ENCODE data around the gene C17orf107.

The C17orf107 gene

DNA sequence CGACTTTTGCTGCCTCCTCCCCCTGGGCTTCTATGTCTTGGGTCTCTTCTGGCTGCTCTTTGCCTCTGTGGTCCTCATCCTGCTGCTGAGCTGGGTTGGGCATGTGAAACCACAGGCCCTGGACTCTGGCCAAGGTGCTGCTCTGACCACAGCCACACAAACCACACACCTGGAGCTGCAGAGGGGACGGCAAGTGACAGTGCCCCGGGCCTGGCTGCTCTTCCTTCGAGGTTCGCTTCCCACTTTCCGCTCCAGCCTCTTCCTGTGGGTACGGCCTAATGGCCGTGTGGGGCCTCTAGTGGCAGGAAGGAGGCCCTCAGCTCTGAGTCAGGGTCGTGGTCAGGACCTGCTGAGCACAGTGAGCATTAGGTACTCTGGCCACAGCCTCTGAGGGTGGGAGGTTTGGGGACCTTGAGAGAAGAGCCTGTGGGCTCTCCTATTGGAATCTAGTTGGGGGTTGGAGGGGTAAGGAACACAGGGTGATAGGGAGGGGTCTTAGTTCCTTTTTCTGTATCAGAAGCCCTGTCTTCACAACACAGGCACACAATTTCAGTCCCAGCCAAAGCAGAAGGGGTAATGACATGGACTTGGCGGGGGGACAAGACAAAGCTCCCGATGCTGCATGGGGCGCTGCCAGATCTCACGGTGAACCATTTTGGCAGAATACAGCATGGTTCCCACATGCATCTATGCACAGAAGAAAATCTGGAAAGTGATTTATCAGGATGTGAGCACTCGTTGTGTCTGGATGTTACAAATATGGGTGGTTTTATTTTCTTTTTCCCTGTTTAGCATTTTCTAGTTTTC lies 35.0 kb downstream of the C17orf107 start:
- peak overlapping the region; percentile 63 for H3K18ac ChIP-seq (ENCODE audit: low read length)
- no peaks in the 10 kb centered on the region for H3K9me3 ChIP-seq (replicated peaks in 1 of 2; ENCODE audit: control insufficient read depth in 2 of 2, insufficient read depth in 1 of 2, low read depth in 1 of 2, low read length in 2 of 2)
- no peaks in the 10 kb centered on the region for H3K27me3 ChIP-seq (ENCODE audit: control insufficient read depth in 3 of 3, insufficient read depth in 3 of 3, low read depth in 1 of 3, low read length in 3 of 3)
- H3K36me3 ChIP-seq (replicated peaks in 1 of 2; ENCODE audit: control insufficient read depth in 2 of 2, insufficient read depth in 2 of 2, low read length in 2 of 2): peaks cover 18 to 34% of the 10 kb centered on the region in 2 donors
- no peak overlapping the region for H2AK5ac ChIP-seq (ENCODE audit: low read depth, low read length)
- peaks cover 12% of the 10 kb centered on the region for H3K79me1 ChIP-seq (ENCODE audit: low read depth, low read length)
- H3K14ac ChIP-seq (ENCODE audit: low read length): no peak overlapping the region
- H2BK120ac ChIP-seq (ENCODE audit: low read depth, low read length): no peak overlapping the region
- H2BK5ac ChIP-seq (ENCODE audit: low read length): no peak overlapping the region
- no peak overlapping the region for H3K4ac ChIP-seq (ENCODE audit: low read length)
- no peak overlapping the region for H4K91ac ChIP-seq (ENCODE audit: low read depth, low read length, poor library complexity)
- H3K4me3 ChIP-seq (ENCODE audit: low read length in 2 of 2): no peak overlapping the region
- DNase-seq (ENCODE audit: low spot score): no peak
- H4K8ac ChIP-seq (ENCODE audit: low read depth, low read length): no peak overlapping the region
- WGBS, 2 donors (ENCODE audit: extremely low coverage in 2 of 2, insufficient read length in 2 of 2, insufficient replicate concordance in 1 of 2): no CpG with 5 or more reads among the region's 14 CpGs
- H3K9ac ChIP-seq (ENCODE audit: low read depth, low read length, poor library complexity): no peak overlapping the region
- no peak overlapping the region for H3K23ac ChIP-seq (ENCODE audit: low read depth, low read length, poor library complexity)
- no peak overlapping the region for H2BK15ac ChIP-seq (ENCODE audit: low read length)
- H3K4me1 ChIP-seq (ENCODE audit: control insufficient read depth in 2 of 2, insufficient read depth in 1 of 2, low read depth in 1 of 2, low read length in 2 of 2): peaks cover 8% of the 10 kb centered on the region in 2 donors
- no peak overlapping the region for H2BK12ac ChIP-seq (ENCODE audit: low read length)
- no peak overlapping the region for H3K27ac ChIP-seq (replicated peaks; ENCODE audit: low read length)
- no peak overlapping the region for H2AFZ ChIP-seq (ENCODE audit: low read length)
- no peak overlapping the region for H3K4me2 ChIP-seq (ENCODE audit: insufficient read depth, low read length, poor library complexity, severe bottlenecking)

DNA sequence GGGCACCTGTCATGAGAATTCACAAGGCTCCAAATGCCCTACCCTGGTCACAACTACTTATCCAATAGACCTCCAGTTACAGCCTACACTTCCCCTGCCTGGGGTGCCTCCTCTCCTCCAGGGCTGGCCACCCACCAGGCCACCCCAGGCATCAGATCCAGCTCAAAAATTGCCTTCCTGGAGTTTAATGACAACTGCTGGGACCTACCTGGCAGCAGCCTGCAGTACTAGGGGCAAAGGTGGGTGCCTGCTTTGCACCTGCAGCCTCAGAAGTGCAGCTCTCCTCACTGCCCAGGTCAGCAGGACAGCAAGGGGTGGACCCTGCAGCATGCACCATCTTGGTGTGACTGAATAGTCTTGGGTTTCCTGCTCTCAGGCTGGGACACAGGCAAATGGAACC lies 36.3 kb downstream of the C17orf107 start:
- Histone ChIP-seq H4K91ac (ENCODE audit: low read depth, low read length, poor library complexity) (no peak overlapping the region), H2AK5ac (ENCODE audit: low read depth, low read length) (no peak overlapping the region), H3K23ac (ENCODE audit: low read depth, low read length, poor library complexity) (no peak overlapping the region), H2BK15ac (ENCODE audit: low read length) (no peak overlapping the region), H2BK5ac (ENCODE audit: low read length) (no peak overlapping the region), H4K8ac (ENCODE audit: low read depth, low read length) (no peak overlapping the region), H3K4ac (ENCODE audit: low read length) (no peak overlapping the region), H3K27me3 (ENCODE audit: control insufficient read depth in 3 of 3, insufficient read depth in 3 of 3, low read depth in 1 of 3, low read length in 3 of 3) (no peaks in the 10 kb centered on the region), H3K18ac (ENCODE audit: low read length) (no peak overlapping the region), H3K9me3 (replicated peaks in 1 of 2; ENCODE audit: control insufficient read depth in 2 of 2, insufficient read depth in 1 of 2, low read depth in 1 of 2, low read length in 2 of 2) (no peaks in the 10 kb centered on the region), H3K4me3 (ENCODE audit: low read length in 2 of 2) (no peak overlapping the region), H3K36me3 (replicated peaks in 1 of 2; ENCODE audit: control insufficient read depth in 2 of 2, insufficient read depth in 2 of 2, low read length in 2 of 2) (peaks cover 18 to 34% of the 10 kb centered on the region in 2 donors), H3K9ac (ENCODE audit: low read depth, low read length, poor library complexity) (peak overlapping the region; percentile 61), H2AFZ (ENCODE audit: low read length) (no peak overlapping the region), H2BK12ac (ENCODE audit: low read length) (no peak overlapping the region), H2BK120ac (ENCODE audit: low read depth, low read length) (no peak overlapping the region), H3K4me1 (ENCODE audit: control insufficient read depth in 2 of 2, insufficient read depth in 1 of 2, low read depth in 1 of 2, low read length in 2 of 2) (peaks cover 8% of the 10 kb centered on the region in 2 donors), H3K4me2 (ENCODE audit: insufficient read depth, low read length, poor library complexity, severe bottlenecking) (no peak overlapping the region), H3K14ac (ENCODE audit: low read length) (no peak overlapping the region), H3K27ac (replicated peaks; ENCODE audit: low read length) (no peak overlapping the region), H3K79me1 (ENCODE audit: low read depth, low read length) (peaks cover 14% of the 10 kb centered on the region)
- no peak for DNase-seq (ENCODE audit: low spot score)

- Histone ChIP-seq H3K79me1 (ENCODE audit: low read depth, low read length) (peaks cover 17% of the 10 kb centered on the region), H3K4me3 (ENCODE audit: low read length in 2 of 2) (no peak overlapping the region), H4K91ac (ENCODE audit: low read depth, low read length, poor library complexity) (no peak overlapping the region), H2BK120ac (ENCODE audit: low read depth, low read length) (no peak overlapping the region), H3K36me3 (replicated peaks in 1 of 2; ENCODE audit: control insufficient read depth in 2 of 2, insufficient read depth in 2 of 2, low read length in 2 of 2) (peaks cover 18 to 34% of the 10 kb centered on the region in 2 donors), H4K8ac (ENCODE audit: low read depth, low read length) (no peak overlapping the region), H3K27me3 (ENCODE audit: control insufficient read depth in 3 of 3, insufficient read depth in 3 of 3, low read depth in 1 of 3, low read length in 3 of 3) (no peaks in the 10 kb centered on the region), H2AFZ (ENCODE audit: low read length) (no peak overlapping the region), H2BK15ac (ENCODE audit: low read length) (no peak overlapping the region), H3K23ac (ENCODE audit: low read depth, low read length, poor library complexity) (no peak overlapping the region), H3K27ac (replicated peaks; ENCODE audit: low read length) (no peak overlapping the region), H3K18ac (ENCODE audit: low read length) (no peak overlapping the region), H3K9me3 (replicated peaks in 1 of 2; ENCODE audit: control insufficient read depth in 2 of 2, insufficient read depth in 1 of 2, low read depth in 1 of 2, low read length in 2 of 2) (no peaks in the 10 kb centered on the region), H2AK5ac (ENCODE audit: low read depth, low read length) (no peak overlapping the region), H3K9ac (ENCODE audit: low read depth, low read length, poor library complexity) (no peak overlapping the region), H3K4ac (ENCODE audit: low read length) (no peak overlapping the region), H2BK5ac (ENCODE audit: low read length) (no peak overlapping the region), H3K4me2 (ENCODE audit: insufficient read depth, low read length, poor library complexity, severe bottlenecking) (no peak overlapping the region), H3K4me1 (ENCODE audit: control insufficient read depth in 2 of 2, insufficient read depth in 1 of 2, low read depth in 1 of 2, low read length in 2 of 2) (peaks cover 11 to 12% of the 10 kb centered on the region in 2 donors), H2BK12ac (ENCODE audit: low read length) (no peak overlapping the region), H3K14ac (ENCODE audit: low read length) (no peak overlapping the region)
- no peak for DNase-seq (ENCODE audit: low spot score)
- WGBS, 2 donors (ENCODE audit: extremely low coverage in 2 of 2, insufficient read length in 2 of 2, insufficient replicate concordance in 1 of 2): no CpG with 5 or more reads among the region's 3 CpGs
Measured at GRCh38 chr17:4936436-4936835, 37.1 kb downstream of the C17orf107 start.

- no peak overlapping the region for H3K4ac ChIP-seq (ENCODE audit: low read length)
- no peak overlapping the region for H3K23ac ChIP-seq (ENCODE audit: low read depth, low read length, poor library complexity)
- no peak overlapping the region for H2BK12ac ChIP-seq (ENCODE audit: low read length)
- no peak overlapping the region for H3K9ac ChIP-seq (ENCODE audit: low read depth, low read length, poor library complexity)
- H3K9me3 ChIP-seq (replicated peaks in 1 of 2; ENCODE audit: control insufficient read depth in 2 of 2, insufficient read depth in 1 of 2, low read depth in 1 of 2, low read length in 2 of 2): no peaks in the 10 kb centered on the region
- no peak overlapping the region for H3K18ac ChIP-seq (ENCODE audit: low read length)
- no peak for DNase-seq (ENCODE audit: low spot score)
- H3K4me1 ChIP-seq (ENCODE audit: control insufficient read depth in 2 of 2, insufficient read depth in 1 of 2, low read depth in 1 of 2, low read length in 2 of 2): peaks cover 11 to 12% of the 10 kb centered on the region in 2 donors
- H4K8ac ChIP-seq (ENCODE audit: low read depth, low read length): no peak overlapping the region
- no CpG with 5 or more reads among the region's 16 CpGs for WGBS, 2 donors (ENCODE audit: extremely low coverage in 2 of 2, insufficient read length in 2 of 2, insufficient replicate concordance in 1 of 2)
- peak overlapping the region; percentile 43 for H2BK5ac ChIP-seq (ENCODE audit: low read length)
- no peak overlapping the region for H3K4me3 ChIP-seq (ENCODE audit: low read length in 2 of 2)
- H2AFZ ChIP-seq (ENCODE audit: low read length): no peak overlapping the region
- H2BK120ac ChIP-seq (ENCODE audit: low read depth, low read length): no peak overlapping the region
- H3K4me2 ChIP-seq (ENCODE audit: insufficient read depth, low read length, poor library complexity, severe bottlenecking): no peak overlapping the region
- H3K27me3 ChIP-seq (ENCODE audit: control insufficient read depth in 3 of 3, insufficient read depth in 3 of 3, low read depth in 1 of 3, low read length in 3 of 3): no peaks in the 10 kb centered on the region
- peaks cover 17% of the 10 kb centered on the region for H3K79me1 ChIP-seq (ENCODE audit: low read depth, low read length)
- H3K14ac ChIP-seq (ENCODE audit: low read length): no peak overlapping the region
- peaks cover 24 to 44% of the 10 kb centered on the region in 2 donors for H3K36me3 ChIP-seq (replicated peaks in 1 of 2; ENCODE audit: control insufficient read depth in 2 of 2, insufficient read depth in 2 of 2, low read length in 2 of 2)
- H4K91ac ChIP-seq (ENCODE audit: low read depth, low read length, poor library complexity): no peak overlapping the region
- no peak overlapping the region for H2BK15ac ChIP-seq (ENCODE audit: low read length)
- no peak overlapping the region for H2AK5ac ChIP-seq (ENCODE audit: low read depth, low read length)
- no peak overlapping the region for H3K27ac ChIP-seq (replicated peaks; ENCODE audit: low read length)
Measured at GRCh38 chr17:4937553-4937952, 38.2 kb downstream of the C17orf107 start.
